ENCODE results near the gene LRRFIP1. TPM values are rescaled to one million over a fixed set of nuclear protein-coding genes. Genes with fewer than 3 reads are reported as not detected.

The LRRFIP1 gene
- total and polyA plus RNA-seq, 2 of the 13 experiments (the other 11 are each of a cell fraction or from before 2014, with no cell fraction given) = 15.9 to 40.5 TPM

- no peak for TF ChIP-seq FOXC1 (CRISPR knock-in tag; IDR thresholded peaks at IDR 0.05; ENCODE audit: borderline replicate concordance)
- 0 out of 2 replicates have a peak, but pooled peaks have one; percentile 56 for TF ChIP-seq ZNF670 (CRISPR knock-in tag; IDR thresholded peaks at IDR 0.05; ENCODE audit: borderline replicate concordance)
- peak; percentile 79; the same call in 1 of the 2 replicates for TF ChIP-seq ATF2 (CRISPR knock-in tag; IDR thresholded peaks at IDR 0.05)
- TF ChIP-seq ZSCAN5A (CRISPR knock-in tag; IDR thresholded peaks at IDR 0.05; ENCODE audit: borderline replicate concordance) = peak; percentile 67; the same call in 1 of the 2 replicates
- peak; percentile 29; the same call in 1 of the 2 replicates for TF ChIP-seq PHF8 (CRISPR knock-in tag; IDR thresholded peaks at IDR 0.05)
- TF ChIP-seq ZNF687 (CRISPR knock-in tag; IDR thresholded peaks at IDR 0.05) = peak; percentile 71
- peak; percentile 90 for TF ChIP-seq HOXA3 (CRISPR knock-in tag; IDR thresholded peaks at IDR 0.05)
- no peak for TF ChIP-seq ZIK1 (CRISPR knock-in tag; IDR thresholded peaks at IDR 0.05; ENCODE audit: borderline replicate concordance, low read depth)
- peak; percentile 89; the same call in 1 of the 2 replicates for TF ChIP-seq TFDP1 (CRISPR knock-in tag; IDR thresholded peaks at IDR 0.05; ENCODE audit: borderline replicate concordance)
- TF ChIP-seq PHF21A (CRISPR knock-in tag; IDR thresholded peaks at IDR 0.05) = peak; percentile 89
- TF ChIP-seq ZNF3 (CRISPR knock-in tag; IDR thresholded peaks at IDR 0.05) = peak; percentile 58; the same call in 1 of the 2 replicates
- no peak for TF ChIP-seq ISX (CRISPR knock-in tag; conservative IDR thresholded peaks at IDR 0.05)
- peak; percentile 90 for TF ChIP-seq ZFP37 (CRISPR knock-in tag; IDR thresholded peaks at IDR 0.05; ENCODE audit: borderline replicate concordance)
- peak; percentile 70; the same call in 1 of the 2 replicates for TF ChIP-seq ZBTB20 (CRISPR knock-in tag; IDR thresholded peaks at IDR 0.05; ENCODE audit: borderline replicate concordance, low read depth)
- 0 out of 2 replicates have a peak, but pooled peaks have one; percentile 44 for TF ChIP-seq TOPORS (CRISPR knock-in tag; IDR thresholded peaks at IDR 0.05)
- 0 out of 2 replicates have a peak, but pooled peaks have one; percentile 12 for TF ChIP-seq ATF7 (IDR thresholded peaks at IDR 0.05)
- TF ChIP-seq ATF7 (CRISPR knock-in tag; IDR thresholded peaks at IDR 0.05) = peak; percentile 61; the same call in 1 of the 2 replicates
- TF ChIP-seq ZZZ3 (CRISPR knock-in tag; IDR thresholded peaks at IDR 0.05; ENCODE audit: borderline replicate concordance) = 0 out of 2 replicates have a peak, but pooled peaks have one; percentile 39
- peak; percentile 75; the same call in 1 of the 2 replicates for TF ChIP-seq MEF2D (CRISPR knock-in tag; IDR thresholded peaks at IDR 0.05)
- no peak for TF ChIP-seq SUZ12 (IDR thresholded peaks at IDR 0.05; ENCODE audit: low read depth, low read length)
- TF ChIP-seq HCFC1 (IDR thresholded peaks at IDR 0.05; ENCODE audit: low read depth, low read length) = no peak
- TF ChIP-seq ELF3 (CRISPR knock-in tag; IDR thresholded peaks at IDR 0.05) = peak; percentile 78
These were observed 42.4 kb downstream of the LRRFIP1 start (continued) for GRCh38 chr2:237669628-237670392.

Measured in HepG2 (cell line).